ENCODE results near the gene CNPY1.
A peak's percentile ranks its signal among the peaks of the same experiment; 100 is the strongest.

Gene CNPY1

GRCh38 chr7:155557778-155558177 is 11.4 kb upstream of the CNPY1 start:
- no peak for DNase-seq

- DNase-seq = no peak
Measured at GRCh38 chr7:155556763-155557162, 10.4 kb upstream of the CNPY1 start.

DNA sequence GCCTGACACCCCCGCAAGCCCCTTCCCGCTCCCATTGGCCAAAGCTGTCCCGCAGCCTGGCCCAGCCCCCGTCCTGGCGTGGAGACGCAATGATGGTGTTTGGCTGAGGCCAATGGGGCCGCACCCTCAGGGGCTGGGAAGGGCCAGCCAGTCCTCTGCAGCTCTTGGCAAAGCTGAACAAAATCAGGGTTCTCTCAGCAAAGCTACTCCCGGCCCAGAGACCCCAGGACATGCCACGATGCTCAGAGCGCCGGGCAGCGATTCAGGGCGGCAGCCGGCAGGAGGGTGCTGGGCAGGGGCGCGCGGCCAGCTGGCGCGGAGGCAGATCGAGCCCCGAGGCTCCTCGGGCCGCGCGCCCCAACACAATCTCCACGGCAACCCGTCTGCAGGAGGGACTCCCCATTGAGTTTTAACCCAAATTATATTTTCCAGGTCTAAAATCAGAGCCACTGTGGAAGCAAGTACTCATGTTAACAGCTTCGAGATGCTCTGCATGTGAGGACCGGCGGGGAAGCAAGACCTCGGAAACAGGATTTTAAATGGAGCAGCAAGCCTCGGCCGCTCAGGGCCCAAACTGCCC is 8.8 kb upstream of the CNPY1 start:
- DNase-seq = no peak

DNA sequence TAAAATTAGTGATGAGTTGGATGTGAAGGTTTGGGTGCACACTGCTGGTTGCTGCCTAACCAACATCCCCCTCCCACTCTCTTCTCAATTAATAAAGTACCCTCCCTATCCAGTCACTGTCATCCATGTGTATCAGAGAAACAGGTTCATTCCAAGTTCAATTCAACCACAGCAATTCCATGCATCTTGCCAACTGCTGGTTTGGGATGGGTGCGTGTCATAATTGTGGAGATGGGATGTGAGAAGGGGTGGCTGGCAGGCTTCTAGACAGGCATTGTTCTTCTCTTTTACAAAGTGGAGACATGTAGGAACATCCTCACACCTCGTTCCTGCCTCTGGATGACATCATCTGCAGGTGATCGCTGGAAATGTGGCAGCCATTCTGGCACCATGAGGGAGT is 7.5 kb upstream of the CNPY1 start:
- no peak for DNase-seq

GRCh38 chr7:155551785-155552611 is 5.6 kb upstream of the CNPY1 start:
- no peak for DNase-seq

GRCh38 chr7:155550916-155551315 is 4.6 kb upstream of the CNPY1 start:
- DNase-seq = no peak

DNA sequence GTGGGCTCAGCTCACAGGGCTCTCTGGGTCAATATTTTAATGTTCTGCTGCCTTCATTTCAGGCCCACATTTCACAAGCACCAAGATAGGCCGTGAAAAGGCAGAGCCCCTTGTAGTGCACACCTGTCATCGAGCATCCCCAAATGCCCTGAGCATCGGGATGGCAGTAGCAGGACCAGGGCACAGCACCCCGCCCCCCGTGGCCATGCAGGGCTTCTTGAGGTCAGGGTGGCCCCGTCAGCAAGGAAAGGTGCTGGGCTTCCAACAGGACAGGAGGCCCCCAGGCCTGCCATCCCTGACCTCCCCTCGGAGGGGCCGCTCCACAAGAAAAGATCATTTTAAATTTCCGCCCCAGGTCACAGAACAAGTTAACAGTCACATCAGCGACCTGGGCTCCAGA is 2.9 kb upstream of the CNPY1 start:
- DNase-seq = no peak

DNA sequence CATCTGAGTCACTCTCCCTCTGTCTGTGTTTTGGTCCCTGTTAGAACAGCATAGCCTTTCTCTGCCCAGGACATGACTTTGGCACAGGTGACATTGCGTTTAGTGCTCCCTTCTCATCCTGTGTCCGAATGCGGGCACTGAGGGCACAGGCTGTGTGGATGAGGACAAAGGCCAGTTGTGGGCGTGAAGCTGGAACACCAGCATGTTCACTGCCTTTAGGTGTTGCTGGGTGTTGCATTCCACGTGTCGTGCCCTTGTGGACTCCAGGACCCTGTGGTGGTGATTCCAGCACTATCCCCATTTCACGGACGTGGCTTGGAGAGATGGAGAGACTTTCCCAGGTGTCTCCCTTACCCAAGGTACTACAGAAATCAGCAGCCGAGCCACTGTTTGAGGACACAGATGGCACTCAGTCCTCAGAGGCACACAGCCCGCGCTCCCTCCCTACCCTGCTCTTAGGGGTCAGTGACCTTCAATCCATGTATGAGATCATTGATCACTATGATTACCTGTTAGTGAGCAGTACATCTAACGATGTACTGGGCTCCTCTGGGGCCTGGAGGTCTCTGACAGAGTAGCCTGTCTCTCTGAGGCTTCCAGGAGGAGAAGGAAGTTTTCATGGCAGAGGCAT is 917 bp upstream of the CNPY1 start:
- DNase-seq = no peak

DNA sequence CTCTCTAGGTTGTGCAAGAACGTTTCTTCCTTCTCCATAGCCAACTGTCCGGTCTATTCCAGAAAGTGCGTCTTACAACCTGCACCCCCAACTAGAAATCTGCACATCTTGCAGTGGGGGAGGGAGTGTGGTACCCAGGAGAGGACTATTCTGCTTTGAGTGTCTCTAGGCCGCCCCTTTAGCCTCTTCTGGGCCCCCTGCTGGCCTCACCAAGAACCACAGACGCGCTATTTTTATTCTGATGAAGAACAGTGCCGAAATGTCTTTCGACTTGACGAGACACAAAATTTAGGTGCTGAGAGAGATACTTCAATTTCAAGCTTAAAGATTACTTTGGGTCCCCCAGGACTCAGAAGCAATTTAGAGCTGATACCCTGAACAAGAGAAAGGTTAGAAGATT is 1.0 kb downstream of the CNPY1 start:
- DNase-seq = no peak

- DNase-seq = no peak
Measured at GRCh38 chr7:155544485-155544884, 1.9 kb downstream of the CNPY1 start.

DNA sequence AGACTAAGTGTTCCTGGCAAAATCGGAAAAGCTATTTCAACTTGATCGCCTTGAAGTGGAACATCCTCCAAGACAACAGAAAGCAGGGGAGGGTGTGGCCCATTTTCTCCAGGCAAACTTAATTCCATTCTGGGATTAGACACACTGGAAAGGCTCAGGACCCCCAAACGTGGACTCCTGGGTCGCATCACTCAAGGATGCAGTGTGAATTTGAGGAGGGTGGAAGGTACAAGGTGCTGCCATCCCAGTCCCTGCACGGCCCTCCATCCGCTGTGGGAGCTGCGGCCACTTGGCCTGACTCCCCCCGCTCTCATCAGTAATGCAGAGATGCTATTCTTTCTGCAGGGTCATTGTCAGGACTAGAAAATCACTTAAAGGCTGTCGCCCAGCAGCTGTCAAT is 2.4 kb downstream of the CNPY1 start:
- no peak for DNase-seq

GRCh38 chr7:155543011-155543876 is 3.1 kb downstream of the CNPY1 start:
- DNase-seq = no peak

GRCh38 chr7:155541986-155542675 is 4.2 kb downstream of the CNPY1 start:
- no peak for DNase-seq

GRCh38 chr7:155540553-155540952 is 5.8 kb downstream of the CNPY1 start:
- no peak for DNase-seq

- no peak for DNase-seq
Measured at GRCh38 chr7:155538293-155538692, 8.1 kb downstream of the CNPY1 start.

GRCh38 chr7:155536451-155536850 is 9.9 kb downstream of the CNPY1 start:
- DNase-seq = no peak

DNA sequence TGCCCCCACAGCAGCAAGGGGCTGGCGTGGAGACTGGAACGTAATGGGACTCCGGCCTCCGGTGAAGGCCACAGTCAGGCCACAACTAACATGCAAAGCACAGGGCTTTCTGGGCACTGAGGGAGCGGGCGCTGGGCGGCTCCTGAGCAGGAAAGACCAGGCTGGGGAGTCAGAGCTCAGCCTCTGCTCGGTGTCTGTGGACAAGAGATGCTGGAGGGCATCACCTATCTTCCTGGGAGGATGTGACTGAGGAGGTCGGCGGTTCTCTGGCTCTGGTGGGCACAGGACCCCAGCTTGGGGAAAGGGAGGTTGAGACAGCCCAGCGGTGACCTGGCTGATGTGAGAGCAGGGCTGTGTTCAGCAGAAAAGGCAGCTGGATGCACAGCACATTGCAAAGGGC is 11.7 kb downstream of the CNPY1 start:
- no peak for DNase-seq

DNA sequence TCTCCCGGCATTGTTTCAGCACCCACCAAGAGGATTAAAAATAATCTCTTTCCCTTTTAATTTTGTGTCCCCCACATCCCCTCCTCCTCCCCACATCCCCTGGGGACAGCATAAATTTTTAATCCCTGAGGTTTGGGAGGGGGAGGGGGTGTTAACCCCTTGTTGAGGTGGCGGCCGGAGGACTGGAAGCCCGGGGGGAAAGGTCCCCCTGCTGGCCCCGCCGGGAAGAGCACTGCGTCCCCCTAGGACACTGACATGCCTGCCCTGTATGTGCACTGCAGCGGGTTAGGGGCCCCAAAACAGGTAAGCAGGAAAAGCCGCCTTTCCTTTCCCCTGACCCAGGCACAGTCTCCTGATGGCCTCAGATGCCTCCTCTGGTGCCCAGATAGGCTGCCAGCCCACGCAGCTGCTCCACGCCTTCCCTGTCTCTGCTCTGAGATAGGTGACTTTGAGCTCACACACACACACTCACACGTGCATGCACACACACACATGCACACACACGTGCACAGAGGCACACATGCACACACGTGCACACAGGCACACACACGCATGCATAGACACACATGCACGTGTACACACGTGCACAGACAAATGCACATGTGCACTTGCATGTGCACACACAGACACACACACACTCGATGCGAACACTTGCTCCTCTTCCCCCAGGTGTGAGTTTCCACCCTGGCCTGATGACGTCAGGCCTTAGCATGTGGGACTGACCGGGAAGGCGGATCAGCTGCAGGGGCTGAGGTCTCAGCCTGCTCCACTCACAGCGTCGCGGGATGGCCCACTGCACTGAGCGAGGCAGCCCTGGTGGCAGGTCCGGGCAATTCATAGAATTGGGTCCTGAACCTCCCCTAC is 12.3 kb downstream of the CNPY1 start:
- DNase-seq = peak; percentile 66 to 85

- no peak for DNase-seq
Measured at GRCh38 chr7:155533120-155533826, 13.1 kb downstream of the CNPY1 start.

DNA sequence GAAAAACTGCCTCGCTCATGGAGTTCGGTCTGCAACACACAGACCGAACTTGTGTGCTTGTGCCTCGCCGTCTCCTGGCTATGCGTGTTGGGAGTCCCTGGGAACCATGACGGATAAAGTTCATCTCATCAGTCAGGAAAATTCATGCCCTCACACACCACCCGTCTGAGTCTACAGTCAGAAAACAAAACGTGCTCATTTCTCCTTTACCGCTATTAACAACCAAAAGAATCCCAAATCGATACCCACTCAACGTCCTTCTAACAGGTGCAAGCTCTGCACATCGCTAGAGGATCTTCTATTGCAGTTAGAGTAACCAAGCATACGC is 13.6 kb downstream of the CNPY1 start:
- DNase-seq = peak in 1 of 2 experiments; percentile 51

DNA sequence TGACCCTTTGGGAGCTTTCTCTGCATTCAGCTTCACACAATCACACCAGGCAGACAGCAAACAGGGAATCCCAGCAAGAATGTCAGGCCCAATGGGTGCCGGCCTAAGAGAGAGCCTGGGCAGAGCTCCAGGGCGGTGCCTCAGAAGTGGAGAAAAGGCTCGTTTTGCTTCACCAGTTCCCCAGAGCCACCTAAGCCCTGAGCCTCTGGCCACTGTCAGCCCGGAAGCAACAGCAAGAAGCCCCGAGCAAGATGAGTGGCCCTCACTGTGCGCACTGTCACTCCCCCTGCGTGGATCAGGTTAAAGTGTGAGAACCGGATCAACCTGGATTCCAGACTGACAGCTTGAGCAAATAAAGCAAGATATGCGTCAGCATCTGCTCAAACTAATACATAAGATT is 14.7 kb downstream of the CNPY1 start:
- DNase-seq = peak in 1 of 2 experiments; percentile 33

Measured in NCI-H524 (cell line).